ENCODE results near the gene EEF2K.

The EEF2K gene

DNA sequence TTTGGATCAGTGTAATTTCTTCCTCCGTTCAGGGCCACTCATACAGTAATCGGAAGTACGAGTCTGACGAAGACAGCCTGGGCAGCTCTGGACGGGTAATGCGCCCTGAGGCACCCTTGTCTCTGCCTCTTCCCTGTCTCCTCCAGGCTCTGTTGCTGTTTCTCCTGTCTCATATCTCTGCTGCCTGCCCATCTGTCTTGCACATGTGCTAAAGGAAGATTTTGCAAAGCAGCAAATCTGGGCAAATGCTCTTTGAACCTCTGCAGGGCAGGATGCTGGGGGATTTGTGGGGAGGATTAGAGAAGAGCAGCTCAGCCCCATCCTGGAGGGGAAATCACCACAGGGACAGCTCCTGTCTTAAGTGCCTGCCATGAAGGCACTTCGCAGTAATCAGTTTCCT, 58.7 kb downstream of the EEF2K start:
- TF ChIP-seq ZFP30 (CRISPR knock-in tag; IDR thresholded peaks at IDR 0.05) (no peak), CSDC2 (CRISPR knock-in tag; IDR thresholded peaks at IDR 0.05) (no peak), ZNF70 (CRISPR knock-in tag; IDR thresholded peaks at IDR 0.05) (peak; percentile 91), SNAI2 (CRISPR knock-in tag; IDR thresholded peaks at IDR 0.05) (no peak), BACH2 (CRISPR knock-in tag; IDR thresholded peaks at IDR 0.05; ENCODE audit: borderline replicate concordance) (no peak), PPARA (CRISPR knock-in tag; IDR thresholded peaks at IDR 0.05; ENCODE audit: borderline replicate concordance) (no peak), TCF4 (CRISPR knock-in tag; IDR thresholded peaks at IDR 0.05; ENCODE audit: borderline replicate concordance) (peak; percentile 79), ZNF565 (CRISPR knock-in tag; conservative IDR thresholded peaks at IDR 0.05; ENCODE audit: low read depth) (no peak), ISL1 (CRISPR knock-in tag; IDR thresholded peaks at IDR 0.05) (no peak), ZFP3 (CRISPR knock-in tag; IDR thresholded peaks at IDR 0.05) (no peak), ZNF8 (CRISPR knock-in tag; IDR thresholded peaks at IDR 0.05) (no peak)
- TF ChIP-seq, protein P1, sequence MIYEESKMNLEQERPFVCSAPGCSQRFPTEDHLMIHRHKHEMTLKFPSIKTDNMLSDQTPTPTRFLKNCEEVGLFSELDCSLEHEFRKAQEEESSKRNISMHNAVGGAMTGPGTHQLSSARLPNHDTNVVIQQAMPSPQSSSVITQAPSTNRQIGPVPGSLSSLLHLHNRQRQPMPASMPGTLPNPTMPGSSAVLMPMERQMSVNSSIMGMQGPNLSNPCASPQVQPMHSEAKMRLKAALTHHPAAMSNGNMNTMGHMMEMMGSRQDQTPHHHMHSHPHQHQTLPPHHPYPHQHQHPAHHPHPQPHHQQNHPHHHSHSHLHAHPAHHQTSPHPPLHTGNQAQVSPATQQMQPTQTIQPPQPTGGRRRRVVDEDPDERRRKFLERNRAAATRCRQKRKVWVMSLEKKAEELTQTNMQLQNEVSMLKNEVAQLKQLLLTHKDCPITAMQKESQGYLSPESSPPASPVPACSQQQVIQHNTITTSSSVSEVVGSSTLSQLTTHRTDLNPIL (CRISPR knock-in tag; IDR thresholded peaks at IDR 0.05; ENCODE audit: low read depth): no peak
- peak; percentile 63 for ATAC-seq

DNA sequence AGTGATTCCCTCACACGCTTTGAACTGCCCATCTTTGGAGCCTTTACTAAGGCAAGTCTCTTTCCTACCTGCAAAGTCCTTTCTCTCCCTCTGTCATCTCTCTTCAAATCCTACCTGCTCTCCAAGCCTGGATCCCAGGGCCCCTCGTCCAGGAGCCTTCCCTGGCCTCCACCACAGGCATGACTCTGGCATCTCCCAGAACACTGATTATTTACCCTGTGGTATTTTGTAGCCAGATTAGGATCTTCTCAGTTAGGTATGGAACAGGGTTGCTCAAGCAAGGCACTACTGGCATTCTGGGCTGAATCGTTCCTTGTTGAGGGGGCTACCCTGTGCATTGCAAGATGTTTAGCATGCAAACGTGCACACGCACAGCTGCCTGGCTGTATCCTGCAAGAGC, 59.3 kb downstream of the EEF2K start:
- TF ChIP-seq RARB (CRISPR knock-in tag; IDR thresholded peaks at IDR 0.05) (no peak), OSR1 (CRISPR knock-in tag; IDR thresholded peaks at IDR 0.05) (no peak), SNAI2 (CRISPR knock-in tag; IDR thresholded peaks at IDR 0.05) (no peak), TOX (CRISPR knock-in tag; IDR thresholded peaks at IDR 0.05; ENCODE audit: borderline replicate concordance) (no peak), PPARA (CRISPR knock-in tag; IDR thresholded peaks at IDR 0.05; ENCODE audit: borderline replicate concordance) (no peak), ZFP3 (CRISPR knock-in tag; IDR thresholded peaks at IDR 0.05) (no peak), ARNTL (CRISPR knock-in tag; IDR thresholded peaks at IDR 0.05; ENCODE audit: borderline replicate concordance, low read depth) (no peak), BACH2 (CRISPR knock-in tag; IDR thresholded peaks at IDR 0.05; ENCODE audit: borderline replicate concordance) (no peak), GLIS3 (CRISPR knock-in tag; IDR thresholded peaks at IDR 0.05) (no peak)
- TF ChIP-seq, protein P2, sequence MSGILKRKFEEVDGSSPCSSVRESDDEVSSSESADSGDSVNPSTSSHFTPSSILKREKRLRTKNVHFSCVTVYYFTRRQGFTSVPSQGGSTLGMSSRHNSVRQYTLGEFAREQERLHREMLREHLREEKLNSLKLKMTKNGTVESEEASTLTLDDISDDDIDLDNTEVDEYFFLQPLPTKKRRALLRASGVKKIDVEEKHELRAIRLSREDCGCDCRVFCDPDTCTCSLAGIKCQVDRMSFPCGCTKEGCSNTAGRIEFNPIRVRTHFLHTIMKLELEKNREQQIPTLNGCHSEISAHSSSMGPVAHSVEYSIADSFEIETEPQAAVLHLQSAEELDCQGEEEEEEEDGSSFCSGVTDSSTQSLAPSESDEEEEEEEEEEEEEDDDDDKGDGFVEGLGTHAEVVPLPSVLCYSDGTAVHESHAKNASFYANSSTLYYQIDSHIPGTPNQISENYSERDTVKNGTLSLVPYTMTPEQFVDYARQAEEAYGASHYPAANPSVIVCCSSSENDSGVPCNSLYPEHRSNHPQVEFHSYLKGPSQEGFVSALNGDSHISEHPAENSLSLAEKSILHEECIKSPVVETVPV (CRISPR knock-in tag; IDR thresholded peaks at IDR 0.05): no peak
- TF ChIP-seq, protein P3, sequence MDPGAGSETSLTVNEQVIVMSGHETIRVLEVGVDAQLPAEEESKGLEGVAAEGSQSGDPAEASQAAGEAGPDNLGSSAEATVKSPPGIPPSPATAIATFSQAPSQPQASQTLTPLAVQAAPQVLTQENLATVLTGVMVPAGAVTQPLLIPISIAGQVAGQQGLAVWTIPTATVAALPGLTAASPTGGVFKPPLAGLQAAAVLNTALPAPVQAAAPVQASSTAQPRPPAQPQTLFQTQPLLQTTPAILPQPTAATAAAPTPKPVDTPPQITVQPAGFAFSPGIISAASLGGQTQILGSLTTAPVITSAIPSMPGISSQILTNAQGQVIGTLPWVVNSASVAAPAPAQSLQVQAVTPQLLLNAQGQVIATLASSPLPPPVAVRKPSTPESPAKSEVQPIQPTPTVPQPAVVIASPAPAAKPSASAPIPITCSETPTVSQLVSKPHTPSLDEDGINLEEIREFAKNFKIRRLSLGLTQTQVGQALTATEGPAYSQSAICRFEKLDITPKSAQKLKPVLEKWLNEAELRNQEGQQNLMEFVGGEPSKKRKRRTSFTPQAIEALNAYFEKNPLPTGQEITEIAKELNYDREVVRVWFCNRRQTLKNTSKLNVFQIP (CRISPR knock-in tag; IDR thresholded peaks at IDR 0.05; ENCODE audit: borderline replicate concordance, low read depth): no peak
- TF ChIP-seq, protein P1 (CRISPR knock-in tag; IDR thresholded peaks at IDR 0.05; ENCODE audit: low read depth): no peak
- ATAC-seq: no peak

DNA sequence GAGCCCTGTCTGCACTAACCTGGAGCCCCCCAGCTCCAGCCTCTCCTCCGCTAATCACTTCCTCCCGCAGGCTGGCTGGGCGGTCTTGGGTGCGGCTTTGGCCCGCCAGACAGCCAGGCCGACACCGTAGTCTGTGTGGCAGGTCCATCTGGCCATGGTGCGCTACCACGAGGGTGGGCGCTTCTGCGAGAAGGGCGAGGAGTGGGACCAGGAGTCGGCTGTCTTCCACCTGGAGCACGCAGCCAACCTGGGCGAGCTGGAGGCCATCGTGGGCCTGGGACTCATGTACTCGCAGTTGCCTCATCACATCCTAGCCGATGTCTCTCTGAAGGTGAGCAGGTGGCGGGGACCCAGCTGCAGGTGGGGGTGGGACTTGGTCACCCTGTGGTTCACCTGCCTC, 60.5 kb downstream of the EEF2K start:
- TF ChIP-seq ZC3H10 (CRISPR knock-in tag; IDR thresholded peaks at IDR 0.05) (no peak), TOX (CRISPR knock-in tag; IDR thresholded peaks at IDR 0.05; ENCODE audit: borderline replicate concordance) (no peak)
- TF ChIP-seq, protein P4, sequence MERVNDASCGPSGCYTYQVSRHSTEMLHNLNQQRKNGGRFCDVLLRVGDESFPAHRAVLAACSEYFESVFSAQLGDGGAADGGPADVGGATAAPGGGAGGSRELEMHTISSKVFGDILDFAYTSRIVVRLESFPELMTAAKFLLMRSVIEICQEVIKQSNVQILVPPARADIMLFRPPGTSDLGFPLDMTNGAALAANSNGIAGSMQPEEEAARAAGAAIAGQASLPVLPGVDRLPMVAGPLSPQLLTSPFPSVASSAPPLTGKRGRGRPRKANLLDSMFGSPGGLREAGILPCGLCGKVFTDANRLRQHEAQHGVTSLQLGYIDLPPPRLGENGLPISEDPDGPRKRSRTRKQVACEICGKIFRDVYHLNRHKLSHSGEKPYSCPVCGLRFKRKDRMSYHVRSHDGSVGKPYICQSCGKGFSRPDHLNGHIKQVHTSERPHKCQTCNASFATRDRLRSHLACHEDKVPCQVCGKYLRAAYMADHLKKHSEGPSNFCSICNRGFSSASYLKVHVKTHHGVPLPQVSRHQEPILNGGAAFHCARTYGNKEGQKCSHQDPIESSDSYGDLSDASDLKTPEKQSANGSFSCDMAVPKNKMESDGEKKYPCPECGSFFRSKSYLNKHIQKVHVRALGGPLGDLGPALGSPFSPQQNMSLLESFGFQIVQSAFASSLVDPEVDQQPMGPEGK (CRISPR knock-in tag; IDR thresholded peaks at IDR 0.05; ENCODE audit: borderline replicate concordance): no peak

DNA sequence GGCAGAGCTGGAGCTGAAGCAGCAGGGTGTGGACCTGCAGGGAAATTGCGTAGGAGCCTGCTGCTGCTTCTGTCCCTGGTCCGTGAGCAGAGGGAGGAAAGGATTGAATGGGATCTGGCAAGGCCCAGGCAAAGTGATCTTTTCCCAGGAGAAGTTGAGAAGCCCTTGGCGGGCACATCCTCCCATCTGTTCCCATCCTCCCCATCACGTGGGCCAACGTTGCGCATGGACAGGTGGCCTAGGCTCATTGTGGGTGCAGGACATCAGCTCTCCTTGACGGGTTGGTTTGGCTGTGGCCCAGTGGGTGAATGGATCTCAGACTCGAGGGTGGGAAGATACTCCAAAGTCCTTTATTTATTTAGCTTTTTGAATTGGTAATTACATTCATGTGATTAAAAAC, 61.7 kb downstream of the EEF2K start:
- ATAC-seq: no peak
- TF ChIP-seq ZNF8 (CRISPR knock-in tag; IDR thresholded peaks at IDR 0.05): no peak
- TF ChIP-seq, protein P4 (CRISPR knock-in tag; IDR thresholded peaks at IDR 0.05; ENCODE audit: borderline replicate concordance): no peak
- no peak for TF ChIP-seq ZFP30 (CRISPR knock-in tag; IDR thresholded peaks at IDR 0.05)
- TF ChIP-seq, protein P3 (CRISPR knock-in tag; IDR thresholded peaks at IDR 0.05; ENCODE audit: borderline replicate concordance, low read depth): no peak
- TF ChIP-seq ZFP3 (CRISPR knock-in tag; IDR thresholded peaks at IDR 0.05): no peak
- TF ChIP-seq ZNF565 (CRISPR knock-in tag; conservative IDR thresholded peaks at IDR 0.05; ENCODE audit: low read depth): no peak
- no peak for TF ChIP-seq TOX (CRISPR knock-in tag; IDR thresholded peaks at IDR 0.05; ENCODE audit: borderline replicate concordance)
- TF ChIP-seq CSDC2 (CRISPR knock-in tag; IDR thresholded peaks at IDR 0.05): no peak
- TF ChIP-seq, protein P2 (CRISPR knock-in tag; IDR thresholded peaks at IDR 0.05): no peak

More for the DNA sequence above, 60.5 kb downstream of the EEF2K start:
- ATAC-seq: no peak

All from SK-N-SH treated with all-trans-retinoic acid at 6 μM for 48 hours (cell line).